ENCODE results near the gene ADCY1. TPM values are rescaled to one million over a fixed set of nuclear protein-coding genes. Genes with fewer than 3 reads are reported as not detected.

Gene ADCY1
- total and polyA plus RNA-seq, 3 donors from 2014 or later = 6.6 to 14.1 (median 13.7) TPM

DNA sequence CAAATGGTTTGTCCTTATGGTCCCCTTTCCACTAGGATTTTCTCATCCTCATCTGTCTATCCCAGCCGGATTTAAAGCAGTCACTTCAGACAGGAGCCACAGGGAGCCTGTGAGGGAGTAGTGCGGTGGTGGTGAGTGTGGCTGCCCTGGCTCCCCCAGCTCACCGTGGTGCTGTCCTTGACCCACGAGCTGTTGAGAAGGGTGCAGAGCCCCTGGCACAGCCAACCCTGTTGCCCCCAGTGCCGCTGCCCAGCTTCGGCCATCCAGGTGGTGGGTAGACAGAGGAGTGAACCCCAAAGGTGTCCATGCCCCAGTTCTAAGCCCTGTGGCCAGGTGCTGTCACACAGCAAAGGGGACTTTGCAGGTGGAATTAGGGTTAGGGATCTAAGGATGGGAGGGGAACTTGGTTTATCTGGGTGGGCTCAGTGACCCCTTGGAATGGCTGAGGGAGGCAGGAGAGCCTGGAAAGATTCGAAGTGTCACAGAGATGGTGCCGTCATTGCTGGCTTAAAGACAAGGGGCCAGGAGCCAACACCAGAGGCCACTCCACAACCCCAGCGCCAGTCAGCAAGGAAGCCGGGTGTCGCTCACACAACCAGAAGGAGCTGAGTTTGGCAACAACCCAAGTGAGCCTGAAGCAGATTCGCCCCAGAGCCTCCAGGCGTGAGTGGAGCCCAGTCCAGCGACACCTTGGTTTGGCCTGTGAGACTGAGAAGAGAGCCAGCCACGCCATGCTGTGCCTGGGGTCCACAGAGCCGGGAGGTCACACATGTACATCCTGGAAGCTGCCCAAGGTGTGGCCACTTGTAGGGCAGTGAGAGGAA is 142.4 kb downstream of the ADCY1 start:
- Histone ChIP-seq H3K27me3 (no peaks in the 10 kb centered on the region), H3K27ac (no peak overlapping the region), H3K36me3 (ENCODE audit: low read depth, missing control alignments) (no peaks in the 10 kb centered on the region), H3K4me1 (no peaks in the 10 kb centered on the region), H3K9me3 (no peaks in the 10 kb centered on the region), H3K4me3 (no peak overlapping the region)
- DNase-seq = no peak
- WGBS, 2 donors = 65 to 94% methylated on average over 5 to 15 of the region's 16 CpGs
- TF ChIP-seq, protein P1, sequence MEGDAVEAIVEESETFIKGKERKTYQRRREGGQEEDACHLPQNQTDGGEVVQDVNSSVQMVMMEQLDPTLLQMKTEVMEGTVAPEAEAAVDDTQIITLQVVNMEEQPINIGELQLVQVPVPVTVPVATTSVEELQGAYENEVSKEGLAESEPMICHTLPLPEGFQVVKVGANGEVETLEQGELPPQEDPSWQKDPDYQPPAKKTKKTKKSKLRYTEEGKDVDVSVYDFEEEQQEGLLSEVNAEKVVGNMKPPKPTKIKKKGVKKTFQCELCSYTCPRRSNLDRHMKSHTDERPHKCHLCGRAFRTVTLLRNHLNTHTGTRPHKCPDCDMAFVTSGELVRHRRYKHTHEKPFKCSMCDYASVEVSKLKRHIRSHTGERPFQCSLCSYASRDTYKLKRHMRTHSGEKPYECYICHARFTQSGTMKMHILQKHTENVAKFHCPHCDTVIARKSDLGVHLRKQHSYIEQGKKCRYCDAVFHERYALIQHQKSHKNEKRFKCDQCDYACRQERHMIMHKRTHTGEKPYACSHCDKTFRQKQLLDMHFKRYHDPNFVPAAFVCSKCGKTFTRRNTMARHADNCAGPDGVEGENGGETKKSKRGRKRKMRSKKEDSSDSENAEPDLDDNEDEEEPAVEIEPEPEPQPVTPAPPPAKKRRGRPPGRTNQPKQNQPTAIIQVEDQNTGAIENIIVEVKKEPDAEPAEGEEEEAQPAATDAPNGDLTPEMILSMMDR (IDR thresholded peaks at IDR 0.05) = no peak
- TF ChIP-seq POLR2A (IDR thresholded peaks at IDR 0.05) = no peak
- intact Hi-C loops (cut with DNase I; ENCODE audit: low total_unique reads) = no loop called here

DNA sequence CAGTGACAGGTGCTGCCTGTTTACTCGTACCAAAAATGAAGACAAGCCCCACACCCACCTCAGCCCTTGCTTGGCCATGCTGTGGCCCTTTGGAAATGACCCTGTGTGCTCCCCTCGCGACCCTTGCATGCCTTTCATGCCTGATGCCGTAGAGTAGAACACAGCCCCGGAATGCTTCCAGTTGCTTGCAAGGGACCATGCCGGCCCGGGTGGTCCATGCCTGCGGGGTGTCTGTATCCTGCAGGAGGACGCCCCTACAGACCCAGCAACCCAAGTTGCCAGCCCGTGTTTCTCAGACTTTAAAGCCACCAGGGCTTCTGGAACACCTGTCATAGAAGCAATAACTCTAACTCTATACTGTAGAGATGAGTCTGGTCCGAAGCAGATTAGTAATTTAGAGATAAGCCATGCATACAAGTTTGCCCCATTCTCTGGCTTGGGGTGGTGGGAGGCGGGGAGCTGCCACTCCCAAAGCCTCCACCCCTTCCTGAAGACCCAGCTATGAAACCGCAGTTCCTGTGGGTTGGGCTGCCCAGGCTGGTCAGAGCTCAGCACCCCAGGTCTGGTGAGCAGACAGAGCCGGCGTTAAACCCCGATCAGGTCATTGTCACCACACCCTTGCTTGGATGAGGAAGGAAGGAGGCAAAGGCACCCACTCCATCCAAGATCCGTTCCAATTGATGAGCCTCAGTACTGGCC is 143.5 kb downstream of the ADCY1 start:
- H3K36me3 ChIP-seq (ENCODE audit: low read depth, missing control alignments) = no peaks in the 10 kb centered on the region
- TF ChIP-seq, protein P1 (IDR thresholded peaks at IDR 0.05) = no peak
- TF ChIP-seq POLR2A (IDR thresholded peaks at IDR 0.05) = no peak
- no peak for DNase-seq
- H3K9me3 ChIP-seq = no peaks in the 10 kb centered on the region
- no peaks in the 10 kb centered on the region for H3K27me3 ChIP-seq
- no peak overlapping the region for H3K4me3 ChIP-seq
- H3K27ac ChIP-seq = no peak overlapping the region
- intact Hi-C loops (cut with DNase I; ENCODE audit: low total_unique reads) = no loop called here
- WGBS, 2 donors = 62 to 65% methylated on average over 6 to 17 of the region's 17 CpGs
- H3K4me1 ChIP-seq = no peaks in the 10 kb centered on the region

DNA sequence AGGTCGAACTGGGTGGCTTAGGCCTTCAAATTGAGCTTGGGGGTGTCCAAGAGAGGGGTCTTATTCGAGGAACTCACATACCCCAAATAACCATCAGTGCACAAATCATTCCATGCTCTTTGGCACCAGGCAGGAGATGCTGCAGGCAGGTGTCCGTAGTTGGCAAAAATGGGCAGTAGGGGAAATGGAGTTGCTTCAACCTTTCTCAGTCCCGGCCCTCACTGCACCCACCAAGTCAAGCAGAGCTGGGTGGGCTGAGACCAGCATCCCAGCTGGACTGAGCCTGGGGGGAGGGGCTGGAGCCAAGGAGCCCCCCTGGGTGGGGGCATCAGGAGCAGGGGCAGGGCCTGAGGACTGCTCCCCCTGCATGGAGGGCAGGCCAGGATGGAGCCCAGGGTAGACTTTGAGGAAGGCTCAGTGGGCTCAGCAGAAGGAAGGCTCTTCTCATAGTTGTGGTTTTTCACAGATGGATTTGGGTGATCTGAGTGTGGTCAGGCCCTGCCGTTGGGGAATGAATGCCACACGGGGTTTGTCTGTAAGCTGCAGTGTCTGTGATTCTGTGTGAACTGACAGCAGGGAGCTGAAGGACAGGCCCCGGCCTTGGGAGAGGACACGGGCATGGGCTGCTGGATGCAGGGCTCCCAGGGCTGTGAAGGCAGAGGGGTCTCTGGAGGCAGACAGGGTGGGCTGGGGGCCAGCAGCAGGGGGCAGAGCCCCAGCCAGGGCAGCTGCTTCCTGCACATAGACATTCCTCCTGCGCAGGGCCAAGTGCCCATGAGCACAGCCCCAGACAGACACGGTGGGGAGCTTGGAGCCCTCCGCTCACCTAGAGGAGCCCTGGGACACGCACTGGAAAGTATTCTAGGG is 144.5 kb downstream of the ADCY1 start:
- Histone ChIP-seq H3K36me3 (ENCODE audit: low read depth, missing control alignments) (no peaks in the 10 kb centered on the region), H3K4me1 (no peaks in the 10 kb centered on the region), H3K4me3 (no peak overlapping the region), H3K27me3 (no peaks in the 10 kb centered on the region), H3K27ac (no peak overlapping the region), H3K9me3 (no peaks in the 10 kb centered on the region)
- TF ChIP-seq POLR2A (IDR thresholded peaks at IDR 0.05) = no peak
- TF ChIP-seq, protein P1 (IDR thresholded peaks at IDR 0.05) = no peak
- intact Hi-C loops (cut with DNase I; ENCODE audit: low total_unique reads) = no loop called here
- WGBS, 2 donors = 60 to 63% methylated on average over 5 to 12 of the region's 12 CpGs
- no peak for DNase-seq

DNA sequence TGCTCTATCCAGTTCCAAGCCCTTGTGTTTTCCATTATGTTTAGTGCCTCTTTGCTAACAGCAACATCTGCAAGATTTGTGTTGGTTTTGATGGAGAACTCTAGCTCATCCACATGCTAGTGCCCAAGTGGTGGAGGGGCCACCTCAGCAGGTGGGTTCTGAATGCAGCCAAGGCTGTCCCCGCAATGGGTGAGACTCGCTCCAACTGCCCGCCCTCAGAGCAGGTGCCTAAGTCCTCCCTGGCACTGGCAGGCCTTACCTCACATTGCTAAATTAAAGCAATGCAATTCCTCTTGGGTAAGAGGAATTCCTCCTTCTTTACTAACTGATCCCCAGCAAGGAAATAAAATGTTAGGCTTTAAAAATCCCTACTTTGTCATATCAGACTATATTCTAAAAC is 146.8 kb downstream of the ADCY1 start:
- no peak for TF ChIP-seq POLR2A (IDR thresholded peaks at IDR 0.05)
- TF ChIP-seq, protein P1 (IDR thresholded peaks at IDR 0.05) = no peak
- Histone ChIP-seq H3K4me1 (no peaks in the 10 kb centered on the region), H3K27ac (no peak overlapping the region), H3K36me3 (ENCODE audit: low read depth, missing control alignments) (no peaks in the 10 kb centered on the region), H3K9me3 (no peaks in the 10 kb centered on the region), H3K4me3 (no peak overlapping the region), H3K27me3 (no peaks in the 10 kb centered on the region)
- DNase-seq = no peak
- 96 to 100% methylated on average over 3 of the region's 3 CpGs for WGBS, 2 donors
- intact Hi-C loops (cut with DNase I; ENCODE audit: low total_unique reads) = no loop called here
